WTC11 (cell line): ENCODE data around the gene KCNC2. TPM values are rescaled to one million over a fixed set of nuclear protein-coding genes. Genes with fewer than 3 reads are reported as not detected.

ENCODE experiments used
- ATAC-seq: fragments of 200-7000 bp; cut with Tn5 transposase; 2 replicates; pipeline ENCODE4 v1.10.0; 2021; ENCODE audit warnings: mild to moderate bottlenecking, moderate library complexity
- CTCF ChIA-PET: fragments of 300-600 bp; sonication (Branson Sonifier 250); formaldehyde crosslinking; loops from one replicate; lab custom pipeline; 2021; ENCODE audit warnings: antibody characterized with exemption; lab: Charles Lee
- POLR2A ChIA-PET: fragments of 350-600 bp; sonication (Branson Sonifier 250); formaldehyde crosslinking; loops from one replicate; lab custom pipeline; 2021; ENCODE audit warnings: antibody characterized with exemption; lab: Charles Lee
- DNase-seq: peaks from one replicate; pipeline ENCODE4 v3.0.0; 2021; ENCODE audit warnings: low spot score
- H3K27ac Mint-ChIP-seq: 2 replicates; pipeline ENCODE4 v1.8.0; 2021; ENCODE audit warnings: mixed read lengths
- H3K27me3 Mint-ChIP-seq: 2 replicates; pipeline ENCODE4 v1.8.0; 2021; ENCODE audit warnings: low read depth, mild to moderate bottlenecking, moderate library complexity, mixed read lengths
- H3K36me3 Mint-ChIP-seq: 2 replicates; pipeline ENCODE4 v1.8.0; 2021; ENCODE audit warnings: mixed read lengths
- H3K4me1 Mint-ChIP-seq: 2 replicates; pipeline ENCODE4 v1.8.0; 2022; ENCODE audit warnings: mixed read lengths
- H3K4me3 Mint-ChIP-seq: 2 replicates; pipeline ENCODE4 v1.8.0; 2021; ENCODE audit warnings: mild to moderate bottlenecking, moderate library complexity, mixed read lengths
- H3K9me3 Mint-ChIP-seq: 2 replicates; pipeline ENCODE4 v1.8.0; 2021; ENCODE audit warnings: mixed read lengths
- FOXP1 ChIP-seq: sonication (generic); formaldehyde crosslinking; IDR thresholded peaks from 2 replicates; pipeline ENCODE4 v1.8.0; 2022; ENCODE audit warnings: missing genetic modification reagents, mild to moderate bottlenecking, moderate library complexity, borderline replicate concordance
- FOXP4 ChIP-seq: sonication (generic); formaldehyde crosslinking; IDR thresholded peaks from 2 replicates; pipeline ENCODE4 v1.8.0; 2022; ENCODE audit warnings: mild to moderate bottlenecking, missing genetic modification reagents
- MAX ChIP-seq: sonication (generic); formaldehyde crosslinking; IDR thresholded peaks from 2 replicates; pipeline ENCODE4 v1.8.0; 2022; ENCODE audit warnings: mild to moderate bottlenecking, missing genetic modification reagents
- MLX ChIP-seq: sonication (generic); formaldehyde crosslinking; IDR thresholded peaks from 2 replicates; pipeline ENCODE4 v1.8.1; 2023; ENCODE audit warnings: mild to moderate bottlenecking, missing genetic modification reagents, moderate library complexity
- NFE2L1 ChIP-seq: sonication (generic); formaldehyde crosslinking; IDR thresholded peaks from 2 replicates; pipeline ENCODE4 v1.8.1; 2023; ENCODE audit warnings: missing genetic modification reagents
- SOX15 ChIP-seq: fragments of 250-450 bp; sonication (Bioruptor Pico); IDR thresholded peaks from 2 replicates; pipeline ENCODE4 v1.9.0; 2021; ENCODE audit warnings: mild to moderate bottlenecking
- TP53 ChIP-seq: sonication (generic); formaldehyde crosslinking; IDR thresholded peaks from 2 replicates; pipeline ENCODE4 v1.8.1; 2023; ENCODE audit warnings: mild to moderate bottlenecking, missing genetic modification reagents
- USF1 ChIP-seq: sonication (generic); formaldehyde crosslinking; IDR thresholded peaks from 2 replicates; pipeline ENCODE4 v1.8.0; 2022; ENCODE audit warnings: mild to moderate bottlenecking, missing genetic modification reagents
- ZBTB43 ChIP-seq: sonication (generic); formaldehyde crosslinking; IDR thresholded peaks from 2 replicates; pipeline ENCODE4 v1.8.1; 2023; ENCODE audit warnings: mild to moderate bottlenecking, missing genetic modification reagents
- ZNF121 ChIP-seq: sonication (generic); formaldehyde crosslinking; IDR thresholded peaks from 2 replicates; pipeline ENCODE4 v1.8.0; 2023; ENCODE audit warnings: missing genetic modification reagents
- ZNF138 ChIP-seq: sonication (generic); formaldehyde crosslinking; conservative IDR thresholded peaks from 2 replicates; pipeline ENCODE4 v1.8.1; 2022; ENCODE audit warnings: mild to moderate bottlenecking, moderate library complexity, missing genetic modification reagents
- ZNF232 ChIP-seq: sonication (generic); formaldehyde crosslinking; IDR thresholded peaks from 2 replicates; pipeline ENCODE4 v1.8.0; 2022; ENCODE audit warnings: mild to moderate bottlenecking, missing genetic modification reagents
- total RNA-seq: library from RNA; stranded (reverse); gene quantifications from 3 replicates; pipeline ENCODE4 v1.2.3, GENCODE V29; 2021
- TF ChIP-seq, protein P1 (sequence below): fragments of 250-450 bp; sonication (Bioruptor Pico); IDR thresholded peaks from 2 replicates; pipeline ENCODE4 v1.9.0; 2021; ENCODE audit warnings: mild to moderate bottlenecking
- TF ChIP-seq, protein P2 (sequence below): sonication (generic); formaldehyde crosslinking; IDR thresholded peaks from 2 replicates; pipeline ENCODE4 v1.8.1; 2023; ENCODE audit warnings: mild to moderate bottlenecking, missing genetic modification reagents
- TF ChIP-seq, protein P3 (sequence below): sonication (generic); formaldehyde crosslinking; IDR thresholded peaks from 2 replicates; pipeline ENCODE4 v1.8.1; 2022; ENCODE audit warnings: low read depth, mild to moderate bottlenecking, moderate library complexity, missing genetic modification reagents, borderline replicate concordance
- TF ChIP-seq, protein P4 (sequence below): sonication (generic); formaldehyde crosslinking; IDR thresholded peaks from 2 replicates; pipeline ENCODE4 v1.8.1; 2022; ENCODE audit warnings: low read depth, missing genetic modification reagents, borderline replicate concordance

KCNC2 gene
- total RNA-seq, 1 experiment from 2014 or later: not detected

DNA sequence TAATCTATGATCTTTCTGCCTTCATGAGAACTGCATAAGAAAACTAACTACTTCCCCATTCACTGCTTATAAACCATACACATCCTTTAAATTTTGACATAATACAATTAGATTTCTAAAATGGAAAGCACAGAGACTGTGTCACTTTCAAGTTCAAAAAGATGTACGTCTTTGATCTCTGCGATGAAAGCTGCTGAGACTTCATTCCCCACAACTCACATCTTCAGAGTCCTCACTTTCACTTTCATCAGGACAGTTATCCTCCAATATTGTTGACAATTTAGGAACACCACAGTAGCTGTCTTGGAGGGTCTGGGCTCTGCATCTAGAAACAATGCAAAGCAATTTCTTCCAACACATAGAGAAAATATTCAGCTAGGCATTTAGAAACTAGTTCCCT is 47.9 kb upstream of the KCNC2 start:
- H3K4me1 Mint-ChIP-seq: peaks cover 16% of the 10 kb centered on the region
- H3K9me3 Mint-ChIP-seq: peaks cover 8% of the 10 kb centered on the region
- POLR2A ChIA-PET: interaction anchor here (0.6 kb wide), 1 partner anchor 176 kb away, joined by 4 read pairs; no protein-coding TSS in a partner anchor
- DNase-seq (no peak), ATAC-seq (no peak)
- H3K4me3 Mint-ChIP-seq: no peak overlapping the region
- TF ChIP-seq TP53: no peak
- no peak for TF ChIP-seq MLX
- TF ChIP-seq ZNF232: no peak
- no peak for TF ChIP-seq ZNF138
- TF ChIP-seq SOX15 (CRISPR knock-in tag): no peak
- no peak for TF ChIP-seq MAX
- TF ChIP-seq FOXP1: no peak
- TF ChIP-seq, protein P1, sequence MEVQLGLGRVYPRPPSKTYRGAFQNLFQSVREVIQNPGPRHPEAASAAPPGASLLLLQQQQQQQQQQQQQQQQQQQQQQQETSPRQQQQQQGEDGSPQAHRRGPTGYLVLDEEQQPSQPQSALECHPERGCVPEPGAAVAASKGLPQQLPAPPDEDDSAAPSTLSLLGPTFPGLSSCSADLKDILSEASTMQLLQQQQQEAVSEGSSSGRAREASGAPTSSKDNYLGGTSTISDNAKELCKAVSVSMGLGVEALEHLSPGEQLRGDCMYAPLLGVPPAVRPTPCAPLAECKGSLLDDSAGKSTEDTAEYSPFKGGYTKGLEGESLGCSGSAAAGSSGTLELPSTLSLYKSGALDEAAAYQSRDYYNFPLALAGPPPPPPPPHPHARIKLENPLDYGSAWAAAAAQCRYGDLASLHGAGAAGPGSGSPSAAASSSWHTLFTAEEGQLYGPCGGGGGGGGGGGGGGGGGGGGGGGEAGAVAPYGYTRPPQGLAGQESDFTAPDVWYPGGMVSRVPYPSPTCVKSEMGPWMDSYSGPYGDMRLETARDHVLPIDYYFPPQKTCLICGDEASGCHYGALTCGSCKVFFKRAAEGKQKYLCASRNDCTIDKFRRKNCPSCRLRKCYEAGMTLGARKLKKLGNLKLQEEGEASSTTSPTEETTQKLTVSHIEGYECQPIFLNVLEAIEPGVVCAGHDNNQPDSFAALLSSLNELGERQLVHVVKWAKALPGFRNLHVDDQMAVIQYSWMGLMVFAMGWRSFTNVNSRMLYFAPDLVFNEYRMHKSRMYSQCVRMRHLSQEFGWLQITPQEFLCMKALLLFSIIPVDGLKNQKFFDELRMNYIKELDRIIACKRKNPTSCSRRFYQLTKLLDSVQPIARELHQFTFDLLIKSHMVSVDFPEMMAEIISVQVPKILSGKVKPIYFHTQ: no peak
- no peak for TF ChIP-seq ZBTB43 (CRISPR knock-in tag)
- no peak for TF ChIP-seq ZNF121 (CRISPR knock-in tag)
- no peak for TF ChIP-seq USF1 (CRISPR knock-in tag)
- TF ChIP-seq FOXP4 (CRISPR knock-in tag): no peak
- TF ChIP-seq, protein P2, sequence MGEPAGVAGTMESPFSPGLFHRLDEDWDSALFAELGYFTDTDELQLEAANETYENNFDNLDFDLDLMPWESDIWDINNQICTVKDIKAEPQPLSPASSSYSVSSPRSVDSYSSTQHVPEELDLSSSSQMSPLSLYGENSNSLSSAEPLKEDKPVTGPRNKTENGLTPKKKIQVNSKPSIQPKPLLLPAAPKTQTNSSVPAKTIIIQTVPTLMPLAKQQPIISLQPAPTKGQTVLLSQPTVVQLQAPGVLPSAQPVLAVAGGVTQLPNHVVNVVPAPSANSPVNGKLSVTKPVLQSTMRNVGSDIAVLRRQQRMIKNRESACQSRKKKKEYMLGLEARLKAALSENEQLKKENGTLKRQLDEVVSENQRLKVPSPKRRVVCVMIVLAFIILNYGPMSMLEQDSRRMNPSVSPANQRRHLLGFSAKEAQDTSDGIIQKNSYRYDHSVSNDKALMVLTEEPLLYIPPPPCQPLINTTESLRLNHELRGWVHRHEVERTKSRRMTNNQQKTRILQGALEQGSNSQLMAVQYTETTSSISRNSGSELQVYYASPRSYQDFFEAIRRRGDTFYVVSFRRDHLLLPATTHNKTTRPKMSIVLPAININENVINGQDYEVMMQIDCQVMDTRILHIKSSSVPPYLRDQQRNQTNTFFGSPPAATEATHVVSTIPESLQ (CRISPR knock-in tag): no peak
- TF ChIP-seq, protein P3, sequence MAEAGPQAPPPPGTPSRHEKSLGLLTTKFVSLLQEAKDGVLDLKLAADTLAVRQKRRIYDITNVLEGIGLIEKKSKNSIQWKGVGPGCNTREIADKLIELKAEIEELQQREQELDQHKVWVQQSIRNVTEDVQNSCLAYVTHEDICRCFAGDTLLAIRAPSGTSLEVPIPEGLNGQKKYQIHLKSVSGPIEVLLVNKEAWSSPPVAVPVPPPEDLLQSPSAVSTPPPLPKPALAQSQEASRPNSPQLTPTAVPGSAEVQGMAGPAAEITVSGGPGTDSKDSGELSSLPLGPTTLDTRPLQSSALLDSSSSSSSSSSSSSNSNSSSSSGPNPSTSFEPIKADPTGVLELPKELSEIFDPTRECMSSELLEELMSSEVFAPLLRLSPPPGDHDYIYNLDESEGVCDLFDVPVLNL (CRISPR knock-in tag): no peak
- TF ChIP-seq NFE2L1: no peak
- TF ChIP-seq, protein P4, sequence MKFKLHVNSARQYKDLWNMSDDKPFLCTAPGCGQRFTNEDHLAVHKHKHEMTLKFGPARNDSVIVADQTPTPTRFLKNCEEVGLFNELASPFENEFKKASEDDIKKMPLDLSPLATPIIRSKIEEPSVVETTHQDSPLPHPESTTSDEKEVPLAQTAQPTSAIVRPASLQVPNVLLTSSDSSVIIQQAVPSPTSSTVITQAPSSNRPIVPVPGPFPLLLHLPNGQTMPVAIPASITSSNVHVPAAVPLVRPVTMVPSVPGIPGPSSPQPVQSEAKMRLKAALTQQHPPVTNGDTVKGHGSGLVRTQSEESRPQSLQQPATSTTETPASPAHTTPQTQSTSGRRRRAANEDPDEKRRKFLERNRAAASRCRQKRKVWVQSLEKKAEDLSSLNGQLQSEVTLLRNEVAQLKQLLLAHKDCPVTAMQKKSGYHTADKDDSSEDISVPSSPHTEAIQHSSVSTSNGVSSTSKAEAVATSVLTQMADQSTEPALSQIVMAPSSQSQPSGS (CRISPR knock-in tag): no peak
- no peaks in the 10 kb centered on the region for H3K36me3 Mint-ChIP-seq
- no peaks in the 10 kb centered on the region for H3K27me3 Mint-ChIP-seq
- CTCF ChIA-PET: no interaction called here
- H3K27ac Mint-ChIP-seq: no peak overlapping the region
